GM21825 (cell line): ENCODE data around the gene TIMM44.

Source experiments
- ATAC-seq: cut with Tn5 transposase; IDR thresholded peaks from one replicate; pipeline ENCODE4 v1.9.1; 2021; ENCODE audit warnings: mild to moderate bottlenecking, moderate library complexity; ENCODE audit not compliant: unreplicated experiment

TIMM44 gene

GRCh38 chr19:7943444-7944176 lies at the start of gene TIMM44:
TSS of gene TIMM44 (minus strand) at chr19:7943666. CDS start at chr19:7943651, 15 bp downstream.
- peak; percentile 88 for ATAC-seq

DNA sequence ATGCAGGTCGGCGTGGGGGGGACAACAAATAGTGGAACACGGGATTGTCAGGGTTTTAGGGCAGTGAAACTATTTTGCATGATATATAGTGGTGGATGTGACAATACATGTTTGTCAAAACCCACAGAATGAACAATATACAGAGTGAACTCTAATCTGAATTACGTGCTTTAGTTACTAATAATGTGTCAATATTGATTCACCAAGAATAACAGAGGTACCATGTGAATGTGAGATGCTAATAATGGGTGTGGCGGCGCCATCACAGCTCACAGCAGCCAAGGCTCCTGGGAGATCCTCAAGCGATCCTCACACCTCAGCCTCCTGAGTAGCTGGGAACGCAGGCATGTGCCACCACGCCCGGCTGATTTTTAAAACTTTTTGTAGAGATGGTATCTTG lies 49.1 kb upstream of the TIMM44 start:
- ATAC-seq, result no peak

DNA sequence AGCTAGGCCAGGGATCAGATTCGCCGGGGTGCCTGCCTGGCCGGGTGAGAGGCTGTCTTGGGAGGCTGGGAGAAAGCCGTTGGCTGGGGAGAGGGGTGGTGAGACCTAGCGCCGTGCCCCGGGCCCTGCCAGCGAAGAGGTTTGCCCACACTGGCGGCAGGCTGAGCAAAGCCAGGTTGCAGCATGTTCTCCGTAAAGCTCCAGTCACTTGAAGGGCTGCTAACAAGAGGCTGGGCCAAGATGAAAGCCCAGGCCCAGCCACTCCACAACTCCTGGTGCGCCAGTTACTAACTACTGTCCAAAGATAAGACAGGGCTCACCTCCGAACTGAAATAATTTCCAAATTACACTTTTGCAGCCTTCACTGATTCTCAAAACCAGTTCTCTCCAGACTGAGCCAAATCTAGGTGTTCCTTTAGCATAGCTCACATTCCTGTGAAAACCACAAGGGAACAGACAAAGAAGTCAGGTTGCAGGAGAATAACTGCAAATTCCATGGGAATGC lies 45.7 kb upstream of the TIMM44 start:
- no peak for ATAC-seq

DNA sequence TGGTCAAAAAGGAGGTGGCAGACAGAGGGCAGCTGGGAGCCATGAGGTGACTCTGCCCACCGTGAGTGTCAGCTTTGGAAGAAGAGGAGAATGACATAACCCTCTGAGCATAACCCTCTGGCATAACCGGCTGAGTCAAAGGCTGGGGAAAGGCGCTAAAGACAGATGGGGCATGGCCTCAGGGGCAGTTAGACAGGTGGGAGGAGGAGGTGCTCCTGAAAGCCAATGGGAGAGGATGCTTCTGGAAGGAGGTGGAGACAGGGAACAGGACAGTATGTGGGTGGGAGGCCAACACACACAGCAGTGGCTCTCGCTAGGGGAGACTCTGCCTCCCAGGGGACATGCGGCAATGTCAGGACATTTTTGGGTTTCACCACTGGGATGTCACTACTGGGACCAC lies 44.8 kb upstream of the TIMM44 start:
- ATAC-seq, result no peak

- ATAC-seq, result no peak
Observed at GRCh38 chr19:7987114-7987768, 43.8 kb upstream of the TIMM44 start.

- no peak for ATAC-seq
Observed at GRCh38 chr19:7986321-7987113, 43.1 kb upstream of the TIMM44 start.

DNA sequence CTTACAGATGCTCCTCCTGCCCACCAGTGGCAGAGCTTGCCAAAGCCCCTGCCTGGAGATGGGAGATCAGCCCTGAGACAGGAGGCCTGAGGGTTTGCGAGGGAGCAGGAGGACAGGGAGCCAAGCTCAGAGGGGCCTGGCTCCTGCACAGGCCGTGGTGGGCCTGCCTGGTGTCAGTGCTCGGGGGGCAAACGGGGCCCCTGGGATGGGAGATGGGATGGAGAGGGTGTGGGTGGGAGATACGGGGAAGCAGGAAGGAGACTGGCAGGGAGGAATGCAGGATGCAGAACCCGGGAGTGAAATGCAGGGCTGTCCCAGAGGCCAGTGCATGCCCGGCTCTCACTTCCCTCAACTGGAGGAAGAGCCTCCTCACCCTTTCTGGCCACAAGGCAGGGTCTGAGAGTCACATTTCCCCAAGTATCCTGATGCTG lies 42.0 kb upstream of the TIMM44 start:
- no peak for ATAC-seq

DNA sequence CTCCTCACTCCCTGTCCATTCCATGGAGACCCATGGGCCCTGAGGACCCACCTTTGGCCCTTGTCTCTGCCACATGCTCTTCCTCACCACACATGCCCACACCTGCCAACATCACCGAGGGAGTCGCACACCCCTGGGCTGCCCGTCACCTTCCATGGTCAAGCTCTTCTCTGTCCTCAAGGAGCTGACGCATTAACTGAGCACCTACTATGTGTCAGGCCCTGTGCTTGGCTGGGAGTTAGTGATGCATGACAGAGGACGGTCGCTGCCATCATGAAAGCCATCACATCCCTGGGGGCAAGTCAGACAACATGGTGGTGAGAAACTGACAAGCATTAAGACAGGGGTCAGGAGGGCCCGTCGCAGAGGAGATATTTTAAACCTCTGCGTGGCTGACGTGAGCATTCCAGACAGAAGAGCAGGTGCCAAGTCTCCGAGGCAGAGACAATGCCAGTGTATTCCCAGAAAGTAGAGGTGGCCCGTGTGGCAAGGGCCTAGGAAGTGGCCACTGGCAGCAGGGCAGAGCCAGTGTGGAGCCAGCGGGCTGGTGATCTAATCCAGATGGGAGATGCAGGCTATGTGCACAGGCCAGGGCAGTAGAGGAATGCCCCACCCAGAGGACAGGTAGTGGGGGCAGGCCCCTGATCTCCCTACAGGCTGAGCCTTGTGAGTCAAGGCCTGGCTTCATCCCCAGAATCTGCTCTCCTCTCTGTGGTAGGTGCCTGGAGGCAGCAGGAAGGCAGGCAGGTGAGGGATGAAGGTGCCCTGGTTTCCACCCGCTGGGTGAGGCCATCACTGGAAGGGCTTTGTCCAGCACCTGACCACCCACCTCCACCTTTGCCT lies 40.8 kb upstream of the TIMM44 start:
- ATAC-seq, result no peak

GRCh38 chr19:7983286-7983950 lies 40.0 kb upstream of the TIMM44 start:
- ATAC-seq, result no peak

GRCh38 chr19:7982651-7983099 lies 39.2 kb upstream of the TIMM44 start:
- no peak for ATAC-seq

DNA sequence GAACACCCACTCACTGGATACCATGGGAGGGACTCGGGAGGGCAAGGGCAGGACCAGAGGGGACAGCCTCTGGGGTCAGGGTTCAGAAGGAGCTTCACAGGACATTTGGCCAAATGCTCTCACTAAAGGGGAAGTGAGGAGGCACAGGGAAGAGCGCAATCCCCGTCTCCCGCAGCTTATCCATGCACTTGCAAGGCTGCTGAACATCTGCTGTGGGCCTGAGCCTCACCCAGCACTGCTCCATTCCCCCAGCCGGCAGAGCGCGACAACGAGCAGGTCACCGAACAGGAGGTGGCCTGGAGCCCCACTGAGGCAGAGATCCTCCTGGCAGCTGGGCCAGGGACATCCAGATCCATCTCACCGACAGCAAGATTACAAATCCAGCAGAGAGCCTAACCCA lies 38.6 kb upstream of the TIMM44 start:
- ATAC-seq, result no peak

DNA sequence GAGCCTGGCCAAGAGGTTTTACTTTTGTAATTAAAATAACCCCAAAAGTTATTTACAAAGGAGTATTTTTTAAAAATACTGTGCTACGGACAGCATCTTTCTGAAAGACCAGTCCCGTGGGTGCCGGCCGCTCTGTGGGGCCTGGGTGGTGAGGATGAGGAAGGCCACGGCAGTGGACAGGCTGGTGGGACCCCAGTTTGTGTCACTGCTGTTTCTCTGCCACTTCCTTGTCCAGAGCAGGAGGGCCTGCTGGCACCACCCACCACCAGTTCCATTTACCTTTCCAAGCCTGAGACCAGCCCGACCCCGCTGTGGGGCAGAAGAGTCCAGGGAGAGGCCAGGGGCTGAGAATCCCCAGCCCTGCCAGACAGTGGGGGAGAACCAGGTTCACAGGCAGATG lies 38.2 kb upstream of the TIMM44 start:
- no peak for ATAC-seq

DNA sequence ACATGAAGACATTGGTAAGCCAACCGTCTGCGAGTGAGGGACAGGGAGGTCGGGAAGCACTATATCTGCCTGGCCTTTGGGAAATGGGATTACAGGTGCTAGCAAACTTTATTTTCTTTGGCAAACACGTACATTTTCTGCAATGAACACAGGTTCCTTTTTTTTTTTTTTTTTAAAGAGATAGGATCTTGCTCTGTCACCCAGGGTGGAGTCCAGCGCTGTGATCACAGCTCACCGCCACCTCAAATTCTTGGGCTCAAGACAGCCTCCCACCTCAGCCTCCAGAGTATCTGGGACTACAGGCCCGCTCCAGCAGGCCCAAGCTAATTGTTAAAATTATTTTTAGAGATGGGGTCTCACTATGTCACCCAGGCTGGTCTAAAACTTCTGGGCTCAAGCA lies 37.7 kb upstream of the TIMM44 start:
- ATAC-seq, result no peak

DNA sequence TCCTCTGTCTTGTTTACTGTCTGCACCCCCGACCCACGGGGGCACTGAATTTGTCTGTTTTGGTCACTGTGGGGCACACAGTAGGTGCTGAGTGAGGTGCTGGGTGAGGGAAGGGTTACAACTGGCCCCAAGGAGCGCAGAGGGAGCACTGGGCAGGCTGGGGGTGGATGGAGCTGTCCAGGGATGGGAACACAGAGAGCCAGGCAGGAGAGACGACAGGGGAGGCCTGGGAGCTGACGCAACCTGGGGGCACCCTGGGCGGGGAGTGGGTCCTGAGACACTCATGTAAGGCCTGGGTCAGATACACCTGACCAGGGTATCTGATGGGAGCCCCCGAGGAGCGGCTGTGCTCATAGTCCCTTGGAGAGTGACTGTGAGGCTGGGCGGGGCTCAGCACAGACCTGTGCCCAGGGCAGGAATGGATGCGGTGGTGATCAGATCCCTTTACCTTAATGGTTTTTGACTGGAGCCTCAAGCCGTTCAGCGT lies 37.2 kb upstream of the TIMM44 start:
- no peak for ATAC-seq

- ATAC-seq, result no peak
Observed at GRCh38 chr19:7980168-7980567, 36.7 kb upstream of the TIMM44 start.

GRCh38 chr19:7979559-7979958 lies 36.1 kb upstream of the TIMM44 start:
- no peak for ATAC-seq

DNA sequence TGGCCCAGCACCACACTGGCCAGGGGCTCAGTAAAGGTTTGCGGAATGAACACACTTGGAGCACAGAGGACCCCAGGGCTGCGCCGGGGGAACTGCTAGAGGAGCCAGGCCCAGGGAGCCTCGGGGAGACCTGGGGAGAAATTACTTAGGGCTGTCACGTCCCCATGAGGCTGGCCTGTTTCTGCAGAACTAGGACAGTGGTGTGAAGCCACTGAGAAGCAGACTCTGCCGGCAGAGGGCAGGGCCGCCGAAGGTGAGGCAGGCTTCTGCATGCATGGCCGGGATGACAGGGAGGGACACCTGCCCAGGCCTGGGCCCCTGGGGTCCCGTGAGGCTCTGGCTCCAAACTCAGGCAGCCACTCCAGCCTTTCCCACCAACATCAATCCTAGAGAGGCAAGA lies 35.5 kb upstream of the TIMM44 start:
- no peak for ATAC-seq

DNA sequence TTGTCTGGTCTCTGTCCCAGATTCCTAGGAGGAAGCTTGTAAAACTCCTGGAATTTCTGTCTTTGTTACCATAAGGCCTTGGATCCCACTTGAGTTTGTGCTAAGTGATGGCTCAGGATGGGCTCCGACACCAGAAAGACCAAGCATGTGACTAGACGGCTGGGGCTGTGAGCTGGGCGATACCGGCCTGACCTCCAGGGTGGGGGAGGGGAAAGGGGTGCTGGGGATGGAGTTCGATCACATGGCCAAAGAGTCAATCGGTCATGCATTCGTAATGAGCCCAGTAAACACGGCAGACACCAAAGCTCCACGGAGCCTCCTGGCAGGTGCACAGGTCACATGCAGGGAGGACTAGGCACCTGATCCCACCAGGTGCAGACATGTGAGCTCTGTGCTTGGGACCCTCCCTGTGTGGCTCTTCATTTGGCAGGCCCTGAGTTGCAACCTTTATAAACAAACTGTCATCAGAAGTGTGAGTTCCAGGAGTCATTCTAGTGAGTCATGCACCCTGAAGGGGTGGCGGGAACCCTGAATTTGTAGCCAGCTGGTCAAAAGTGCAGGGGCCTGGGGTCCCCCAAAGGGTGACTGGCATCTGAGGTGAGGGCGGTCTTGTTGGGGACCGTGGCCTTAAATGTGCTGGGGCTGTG lies 34.8 kb upstream of the TIMM44 start:
- ATAC-seq, result no peak

GRCh38 chr19:7977723-7978040 lies 34.2 kb upstream of the TIMM44 start:
- no peak for ATAC-seq
